NCI-H1048 (cell line): ENCODE measurements around the gene CTBP2.

Source experiments
- DNase-seq: peaks from one replicate; lab custom pipeline; 2025; lab: John Stamatoyannopoulos, UW

Gene CTBP2

DNA sequence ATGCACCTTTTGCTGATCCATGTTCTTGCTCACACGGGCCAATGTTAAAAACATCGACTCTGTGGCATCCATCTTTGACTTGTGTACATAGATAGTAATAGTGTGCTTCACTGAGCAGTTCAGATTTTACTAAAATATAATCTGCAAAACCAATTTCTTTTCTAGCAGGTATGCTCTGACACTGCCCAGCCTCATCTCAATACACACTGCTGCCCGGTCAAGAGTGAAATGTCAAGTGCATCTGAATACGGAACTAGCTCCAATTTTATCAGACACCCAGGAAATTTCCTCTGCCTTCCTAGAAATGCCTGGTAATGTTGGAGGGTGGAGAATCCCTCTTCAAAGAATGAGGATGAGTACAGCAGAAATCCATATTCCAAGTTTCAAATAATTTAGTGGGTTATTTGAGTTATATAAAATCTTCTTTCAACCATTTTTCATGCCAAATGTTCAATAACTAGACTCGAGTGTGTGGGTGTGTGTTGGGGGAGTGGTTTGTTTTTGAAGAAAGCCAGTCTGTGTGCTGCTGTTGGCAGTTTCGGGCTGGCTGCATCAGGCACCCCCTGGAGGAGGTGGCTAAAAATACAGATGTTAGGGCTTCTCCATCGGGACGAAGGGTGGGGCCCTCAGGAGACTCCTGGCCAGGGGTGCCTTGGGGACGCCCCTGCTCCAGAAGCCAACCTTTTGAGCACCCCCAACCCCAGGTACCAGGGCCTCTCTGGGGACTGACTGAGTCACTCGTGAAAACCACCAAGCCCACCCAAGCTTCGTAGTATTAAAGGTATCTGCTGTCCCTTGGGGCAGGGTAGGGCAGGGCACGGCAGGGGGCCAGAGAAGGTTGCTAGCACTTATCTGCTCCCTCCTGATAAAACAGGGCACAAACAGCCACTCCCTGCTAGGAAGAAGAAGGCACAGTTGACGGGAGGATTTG lies 15.4 kb downstream of the CTBP2 start:
- no peak for DNase-seq

- no peak for DNase-seq
Observed at GRCh38 chr10:125144206-125144605, 16.2 kb downstream of the CTBP2 start.

- no peak for DNase-seq
Observed at GRCh38 chr10:125142946-125143345, 17.4 kb downstream of the CTBP2 start.

GRCh38 chr10:125141860-125142484 lies 18.4 kb downstream of the CTBP2 start:
- DNase-seq: no peak

GRCh38 chr10:125141150-125141859 lies 19.1 kb downstream of the CTBP2 start:
- no peak for DNase-seq

- no peak for DNase-seq
Observed at GRCh38 chr10:125140151-125140550, 20.2 kb downstream of the CTBP2 start.

- no peak for DNase-seq
Observed at GRCh38 chr10:125137601-125138438, 22.5 kb downstream of the CTBP2 start.

- no peak for DNase-seq
Observed at GRCh38 chr10:125136087-125136486, 24.3 kb downstream of the CTBP2 start.

DNA sequence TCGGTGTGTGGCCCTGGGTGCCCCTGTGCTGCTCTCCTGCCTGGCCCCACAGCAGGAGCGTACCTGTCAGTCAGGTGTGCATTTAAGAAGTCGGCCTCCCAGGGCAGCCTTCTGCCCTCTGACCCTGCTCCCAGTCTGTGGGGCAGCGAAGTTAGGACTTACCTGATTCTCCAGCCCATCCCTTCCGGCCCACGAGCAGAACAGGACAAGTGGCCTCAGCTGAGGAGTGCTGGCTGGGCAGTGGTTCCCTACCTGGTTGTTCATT lies 24.7 kb downstream of the CTBP2 start:
- DNase-seq: no peak

- DNase-seq: no peak
Observed at GRCh38 chr10:125134916-125135770, 25.2 kb downstream of the CTBP2 start.

GRCh38 chr10:125134483-125134848 lies 25.9 kb downstream of the CTBP2 start:
- DNase-seq: no peak

- no peak for DNase-seq
Observed at GRCh38 chr10:125133696-125134482, 26.5 kb downstream of the CTBP2 start.

DNA sequence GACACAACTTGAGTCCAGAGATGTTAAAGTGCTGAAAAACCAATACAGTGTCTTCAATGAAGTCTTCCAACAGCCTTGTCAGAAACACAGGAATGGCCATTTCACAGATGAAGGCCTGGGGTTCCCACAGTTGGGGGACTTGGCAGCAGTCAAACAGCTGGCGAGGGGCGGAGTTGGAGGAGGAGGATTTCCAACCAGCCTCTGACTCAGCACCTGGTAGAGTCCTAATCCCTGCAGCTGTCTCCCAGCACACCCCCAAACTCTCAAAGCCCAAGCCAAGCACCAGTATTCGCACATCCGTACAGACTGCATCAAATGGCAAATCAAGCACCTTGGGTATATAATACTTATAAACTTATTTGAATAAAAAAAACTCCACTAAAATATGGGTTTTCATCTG lies 28.0 kb downstream of the CTBP2 start:
- DNase-seq: no peak

GRCh38 chr10:125130916-125131315 lies 29.4 kb downstream of the CTBP2 start:
- no peak for DNase-seq

DNA sequence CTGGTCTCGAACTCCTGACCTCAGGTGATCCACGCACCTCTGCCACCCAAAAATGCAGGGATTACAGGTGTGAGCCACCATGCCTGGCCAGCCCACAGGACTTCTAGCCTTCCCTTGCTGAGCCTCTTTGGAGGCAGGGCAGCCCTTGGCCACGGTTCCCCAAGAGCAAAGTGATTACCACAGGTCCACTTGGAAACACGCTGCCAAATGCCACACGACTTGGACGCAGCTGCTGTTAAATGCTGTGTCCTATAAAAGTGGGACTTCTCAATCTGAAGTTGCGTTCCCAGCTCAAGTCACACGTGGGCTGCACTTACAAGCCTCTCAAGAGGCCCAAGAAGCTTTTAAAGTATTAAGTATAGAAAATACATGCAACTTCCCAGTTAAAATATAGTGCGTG lies 30.1 kb downstream of the CTBP2 start:
- DNase-seq: no peak

- DNase-seq: no peak
Observed at GRCh38 chr10:125129076-125129458, 31.3 kb downstream of the CTBP2 start.

GRCh38 chr10:125128397-125129075 lies 31.8 kb downstream of the CTBP2 start:
- DNase-seq: no peak

GRCh38 chr10:125127986-125128385 lies 32.4 kb downstream of the CTBP2 start:
- no peak for DNase-seq

- no peak for DNase-seq
Observed at GRCh38 chr10:125127110-125127509, 33.3 kb downstream of the CTBP2 start.
